Testis (tissue), 2 donors: ENCODE results near the gene SPEF2.

Experiments
- CTCF ChIP-seq, 3 experiments: fragments of 450-650 bp in 2 of 3; fragments of 200-600 bp in 1 of 3; sonication (generic) in 1 of 3; IDR thresholded peaks; one replicate each; pipeline ENCODE4 v1.5.1; 2016 to 2019; ENCODE audit warnings: antibody characterized with exemption in 3 of 3, mild to moderate bottlenecking in 2 of 3, moderate library complexity in 1 of 3
- POLR2A ChIP-seq: fragments of 450-650 bp; IDR thresholded peaks from one replicate; pipeline ENCODE4 v1.6.1; 2017; ENCODE audit warnings: antibody characterized with exemption, mild to moderate bottlenecking, moderate library complexity

GRCh38 chr5:35664584-35664983, 46.9 kb downstream of the SPEF2 start:
- TF ChIP-seq CTCF (IDR thresholded peaks at IDR 0.05) (no peak), POLR2A (no peak)
